GM19463 (cell line): ENCODE results near the gene KRT1.

Source experiments
- ATAC-seq: cut with Tn5 transposase; IDR thresholded peaks from one replicate; pipeline ENCODE4 v1.9.1; 2021; ENCODE audit warnings: mild to moderate bottlenecking, moderate library complexity; ENCODE audit not compliant: unreplicated experiment

KRT1 gene

GRCh38 chr12:52699373-52699772 lies 19.2 kb upstream of the KRT1 start:
- no peak for ATAC-seq

GRCh38 chr12:52698651-52699340 lies 18.6 kb upstream of the KRT1 start:
- no peak for ATAC-seq

- no peak for ATAC-seq
Measured at GRCh38 chr12:52697058-52697582, 16.9 kb upstream of the KRT1 start.

- ATAC-seq: no peak
Measured at GRCh38 chr12:52696588-52696987, 16.4 kb upstream of the KRT1 start.

- no peak for ATAC-seq
Measured at GRCh38 chr12:52695039-52695438, 14.8 kb upstream of the KRT1 start.

GRCh38 chr12:52694151-52694550 lies 13.9 kb upstream of the KRT1 start:
- no peak for ATAC-seq

- no peak for ATAC-seq
Measured at GRCh38 chr12:52693261-52693660, 13.1 kb upstream of the KRT1 start.

GRCh38 chr12:52692254-52692653 lies 12.0 kb upstream of the KRT1 start:
- no peak for ATAC-seq

- no peak for ATAC-seq
Measured at GRCh38 chr12:52691841-52692150, 11.6 kb upstream of the KRT1 start.

GRCh38 chr12:52691076-52691840 lies 11.1 kb upstream of the KRT1 start:
- no peak for ATAC-seq

- ATAC-seq: no peak
Measured at GRCh38 chr12:52690351-52691075, 10.3 kb upstream of the KRT1 start.

GRCh38 chr12:52689936-52690335 lies 9.7 kb upstream of the KRT1 start:
- ATAC-seq: no peak

- ATAC-seq: no peak
Measured at GRCh38 chr12:52689239-52689638, 9.0 kb upstream of the KRT1 start.

GRCh38 chr12:52688481-52688880 lies 8.3 kb upstream of the KRT1 start:
- ATAC-seq: no peak

- no peak for ATAC-seq
Measured at GRCh38 chr12:52687497-52688385, 7.5 kb upstream of the KRT1 start.

GRCh38 chr12:52686756-52687487 lies 6.7 kb upstream of the KRT1 start:
- no peak for ATAC-seq

- no peak for ATAC-seq
Measured at GRCh38 chr12:52686063-52686462, 5.9 kb upstream of the KRT1 start.

GRCh38 chr12:52685406-52685890 lies 5.2 kb upstream of the KRT1 start:
- ATAC-seq: no peak

- no peak for ATAC-seq
Measured at GRCh38 chr12:52684431-52684830, 4.2 kb upstream of the KRT1 start.
